GM23338 (cell line): ENCODE measurements around the gene PDHA2. TPM values are rescaled to one million over a fixed set of nuclear protein-coding genes. Genes with fewer than 3 reads are reported as not detected.

ENCODE experiments used
- ATAC-seq: fragments of 200-7000 bp; cut with Tn5 transposase; 3 replicates; pipeline ENCODE4 v1.9.1; 2020
- DNase-seq: peaks from one replicate; pipeline ENCODE4 v3.0.0-alpha.2; 2015; ENCODE audit warnings: low spot score
- H2AFZ ChIP-seq: fragments of 200-600 bp; sonication (generic); 2 replicates; pipeline ENCODE4 v1.8.0; 2016; ENCODE audit warnings: antibody characterized with exemption, mild to moderate bottlenecking, moderate library complexity
- H3F3A ChIP-seq: fragments of 200-600 bp; sonication (generic); replicated peaks from 2 replicates; pipeline ENCODE4 v1.8.0; 2017; ENCODE audit warnings: antibody characterized with exemption, mixed run types, low read depth
- H3K27ac ChIP-seq: fragments of 200-600 bp; sonication (generic); 2 replicates; pipeline ENCODE4 v1.6.1; 2016; ENCODE audit warnings: low read depth
- H3K27me3 ChIP-seq: fragments of 200-600 bp; sonication (generic); 2 replicates; pipeline ENCODE4 v1.8.0; 2016; ENCODE audit warnings: mild to moderate bottlenecking, mixed run types, moderate library complexity; ENCODE audit not compliant: insufficient read depth
- H3K36me3 ChIP-seq: fragments of 200-600 bp; sonication (generic); 2 replicates; pipeline ENCODE4 v1.8.0; 2016; ENCODE audit warnings: mild to moderate bottlenecking; ENCODE audit not compliant: insufficient read depth
- H3K4me1 ChIP-seq: fragments of 200-600 bp; sonication (generic); 2 replicates; pipeline ENCODE4 v1.8.0; 2016; ENCODE audit warnings: mild to moderate bottlenecking, moderate library complexity; ENCODE audit not compliant: insufficient read depth
- H3K4me2 ChIP-seq: fragments of 200-600 bp; sonication (generic); 2 replicates; pipeline ENCODE4 v1.7.1; 2017; ENCODE audit warnings: mixed run types
- H3K4me3 ChIP-seq: fragments of 200-600 bp; sonication (generic); 2 replicates; pipeline ENCODE4 v1.6.1; 2016; ENCODE audit warnings: mixed run types
- H3K79me2 ChIP-seq: fragments of 200-600 bp; sonication (generic); replicated peaks from 2 replicates; pipeline ENCODE4 v1.8.0; 2017; ENCODE audit warnings: mild to moderate bottlenecking; ENCODE audit not compliant: insufficient read depth
- H3K9me2 ChIP-seq: fragments of 200-600 bp; sonication (generic); 2 replicates; pipeline ENCODE4 v1.8.0; 2017; ENCODE audit not compliant: insufficient read depth
- H4K20me1 ChIP-seq: fragments of 200-600 bp; sonication (generic); replicated peaks from 2 replicates; pipeline ENCODE4 v1.8.0; 2017; ENCODE audit warnings: mild to moderate bottlenecking; ENCODE audit not compliant: insufficient read depth
- H3K27ac Mint-ChIP-seq: 2 replicates; pipeline ENCODE4 v1.8.0; 2020; ENCODE audit warnings: inconsistent platforms, mild to moderate bottlenecking, moderate library complexity, mixed read lengths
- H3K27me3 Mint-ChIP-seq: 3 replicates; pipeline ENCODE4 v1.8.0; 2022; ENCODE audit warnings: low read depth, mild to moderate bottlenecking, moderate library complexity, mixed read lengths, inconsistent platforms; ENCODE audit not compliant: insufficient read depth, poor library complexity
- H3K36me3 Mint-ChIP-seq: 3 replicates; pipeline ENCODE4 v1.8.0; 2021; ENCODE audit warnings: low read depth, mild to moderate bottlenecking, inconsistent platforms, moderate library complexity, mixed read lengths
- H3K4me1 Mint-ChIP-seq: 3 replicates; pipeline ENCODE4 v1.8.0; 2020; ENCODE audit warnings: mild to moderate bottlenecking, inconsistent platforms, mixed read lengths
- H3K4me3 Mint-ChIP-seq: 3 replicates; pipeline ENCODE4 v1.8.0; 2021; ENCODE audit warnings: moderate library complexity, mild to moderate bottlenecking, inconsistent platforms, mixed read lengths
- H3K9me3 Mint-ChIP-seq: 3 replicates; pipeline ENCODE4 v1.8.0; 2020; ENCODE audit warnings: moderate library complexity, mild to moderate bottlenecking, inconsistent platforms, mixed read lengths
- CREB1 ChIP-seq: fragments of 250-450 bp; sonication (Bioruptor Pico); IDR thresholded peaks from 2 replicates; pipeline ENCODE4 v1.5.0; 2020; ENCODE audit warnings: low read depth, mild to moderate bottlenecking, moderate library complexity
- CTCF ChIP-seq, 2 experiments: fragments of 200-600 bp in 1 of 2; sonication (generic) in 1 of 2; conservative IDR thresholded peaks; 2 replicates each; pipeline versions ENCODE4 v1.5.1 to v1.6.1; 2016 to 2017; ENCODE audit warnings: antibody characterized with exemption in 2 of 2, low read depth in 2 of 2, mild to moderate bottlenecking in 2 of 2, moderate library complexity in 1 of 2
- ETS1 ChIP-seq: IDR thresholded peaks from 2 replicates; pipeline ENCODE4 v1.6.1; 2016; ENCODE audit warnings: antibody characterized with exemption
- EZH2 ChIP-seq: fragments of 200-600 bp; sonication (generic); IDR thresholded peaks from one replicate; pipeline ENCODE4 v1.8.0; 2017; ENCODE audit warnings: antibody characterized with exemption, mild to moderate bottlenecking, low read depth; ENCODE audit not compliant: unreplicated experiment
- EZH2phosphoT487 ChIP-seq: fragments of 200-600 bp; sonication (generic); IDR thresholded peaks from one replicate; pipeline ENCODE4 v1.8.1; 2018; ENCODE audit warnings: antibody characterized with exemption; ENCODE audit not compliant: unreplicated experiment
- JUNB ChIP-seq: IDR thresholded peaks from one replicate; pipeline ENCODE4 v1.6.1; 2016; ENCODE audit warnings: antibody characterized with exemption; ENCODE audit not compliant: unreplicated experiment
- NANOG ChIP-seq: IDR thresholded peaks from 2 replicates; pipeline ENCODE4 v1.6.1; 2016; ENCODE audit warnings: antibody characterized with exemption, borderline replicate concordance
- POLR2AphosphoS5 ChIP-seq: IDR thresholded peaks from 2 replicates; pipeline ENCODE4 v1.6.1; 2016; ENCODE audit warnings: antibody characterized with exemption, low read depth
- STAT1 ChIP-seq: IDR thresholded peaks from one replicate; pipeline ENCODE4 v1.6.1; 2016; ENCODE audit warnings: antibody characterized with exemption; ENCODE audit not compliant: unreplicated experiment
- ZNF114 ChIP-seq: fragments of 250-450 bp; sonication (Bioruptor Pico); IDR thresholded peaks from 2 replicates; pipeline ENCODE4 v1.5.0; 2020; ENCODE audit warnings: mild to moderate bottlenecking, moderate library complexity
- ZNF331 ChIP-seq: fragments of 250-450 bp; sonication (Bioruptor Pico); IDR thresholded peaks from 2 replicates; pipeline ENCODE4 v1.5.0; 2020; ENCODE audit warnings: low read depth, mild to moderate bottlenecking, moderate library complexity
- ZNF462 ChIP-seq: fragments of 250-450 bp; sonication (Bioruptor Pico); IDR thresholded peaks from 2 replicates; pipeline ENCODE4 v1.5.0; 2020; ENCODE audit warnings: mild to moderate bottlenecking, moderate library complexity
- polyA plus RNA-seq: library from polyadenylated mRNA; unstranded; fragments of >200 nt; fragmentation: Nextera tagmentation; extraction: Ambion mirVana; gene quantifications from 2 replicates; pipeline ENCODE4 v1.2.1, GENCODE V29; 2016
- total RNA-seq: library from RNA; depleted of rRNA; stranded (reverse); fragments of >200 nt; shearing (Covaris generic); gene quantifications from 2 replicates; pipeline ENCODE4 v1.2.3, GENCODE V29; 2014
- TF ChIP-seq, protein P1 (sequence below): IDR thresholded peaks from one replicate; pipeline ENCODE4 v1.6.1; 2018; ENCODE audit warnings: antibody characterized with exemption; ENCODE audit not compliant: unreplicated experiment

PDHA2 gene
- total and polyA plus RNA-seq, 2 experiments from 2014 or later = not detected

GRCh38 chr4:95887551-95887950 lies 47.7 kb downstream of the PDHA2 start:
- Mint-ChIP-seq H3K4me1 (no peaks in the 10 kb centered on the region), H3K27ac (no peak overlapping the region), H3K36me3 (peaks cover 13% of the 10 kb centered on the region; the same call in 2 of the 3 replicates), H3K4me3 (no peak overlapping the region), H3K9me3 (peaks cover 9% of the 10 kb centered on the region; the same call in 2 of the 3 replicates), H3K27me3 (no peaks in the 10 kb centered on the region)
- no peaks in the 10 kb centered on the region for H3K27me3 ChIP-seq
- no peak overlapping the region for H3K4me2 ChIP-seq
- H3K36me3 ChIP-seq = no peaks in the 10 kb centered on the region
- H3K79me2 ChIP-seq = no peaks in the 10 kb centered on the region
- ATAC-seq (no peak), DNase-seq (no peak)
- TF ChIP-seq ZNF114 (CRISPR knock-in tag) = no peak
- no peak for TF ChIP-seq CREB1
- no peak for TF ChIP-seq CTCF (conservative IDR thresholded peaks at IDR 0.05; ENCODE audit: low read depth in 2 of 2)
- no peak for TF ChIP-seq POLR2AphosphoS5
- no peak for TF ChIP-seq ZNF331 (CRISPR knock-in tag)
- TF ChIP-seq, protein P1, sequence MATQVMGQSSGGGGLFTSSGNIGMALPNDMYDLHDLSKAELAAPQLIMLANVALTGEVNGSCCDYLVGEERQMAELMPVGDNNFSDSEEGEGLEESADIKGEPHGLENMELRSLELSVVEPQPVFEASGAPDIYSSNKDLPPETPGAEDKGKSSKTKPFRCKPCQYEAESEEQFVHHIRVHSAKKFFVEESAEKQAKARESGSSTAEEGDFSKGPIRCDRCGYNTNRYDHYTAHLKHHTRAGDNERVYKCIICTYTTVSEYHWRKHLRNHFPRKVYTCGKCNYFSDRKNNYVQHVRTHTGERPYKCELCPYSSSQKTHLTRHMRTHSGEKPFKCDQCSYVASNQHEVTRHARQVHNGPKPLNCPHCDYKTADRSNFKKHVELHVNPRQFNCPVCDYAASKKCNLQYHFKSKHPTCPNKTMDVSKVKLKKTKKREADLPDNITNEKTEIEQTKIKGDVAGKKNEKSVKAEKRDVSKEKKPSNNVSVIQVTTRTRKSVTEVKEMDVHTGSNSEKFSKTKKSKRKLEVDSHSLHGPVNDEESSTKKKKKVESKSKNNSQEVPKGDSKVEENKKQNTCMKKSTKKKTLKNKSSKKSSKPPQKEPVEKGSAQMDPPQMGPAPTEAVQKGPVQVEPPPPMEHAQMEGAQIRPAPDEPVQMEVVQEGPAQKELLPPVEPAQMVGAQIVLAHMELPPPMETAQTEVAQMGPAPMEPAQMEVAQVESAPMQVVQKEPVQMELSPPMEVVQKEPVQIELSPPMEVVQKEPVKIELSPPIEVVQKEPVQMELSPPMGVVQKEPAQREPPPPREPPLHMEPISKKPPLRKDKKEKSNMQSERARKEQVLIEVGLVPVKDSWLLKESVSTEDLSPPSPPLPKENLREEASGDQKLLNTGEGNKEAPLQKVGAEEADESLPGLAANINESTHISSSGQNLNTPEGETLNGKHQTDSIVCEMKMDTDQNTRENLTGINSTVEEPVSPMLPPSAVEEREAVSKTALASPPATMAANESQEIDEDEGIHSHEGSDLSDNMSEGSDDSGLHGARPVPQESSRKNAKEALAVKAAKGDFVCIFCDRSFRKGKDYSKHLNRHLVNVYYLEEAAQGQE = no peak
- no peak for TF ChIP-seq EZH2
- TF ChIP-seq ETS1 = no peak
- TF ChIP-seq NANOG = no peak
- no peak for TF ChIP-seq ZNF462 (CRISPR knock-in tag)
- TF ChIP-seq EZH2phosphoT487 = no peak
- no peak for TF ChIP-seq STAT1
- TF ChIP-seq JUNB = no peak
- H4K20me1 ChIP-seq = no peaks in the 10 kb centered on the region
- H3K4me1 ChIP-seq = no peaks in the 10 kb centered on the region
- H3K4me3 ChIP-seq = no peak overlapping the region
- H2AFZ ChIP-seq = no peak overlapping the region
- no peaks in the 10 kb centered on the region for H3F3A ChIP-seq
- H3K9me2 ChIP-seq = no peaks in the 10 kb centered on the region; the same call in 1 of the 2 replicates
- no peak overlapping the region for H3K27ac ChIP-seq
